ENCODE data around the gene NCOA1. TPM values are rescaled to one million over a fixed set of nuclear protein-coding genes. Genes with fewer than 3 reads are reported as not detected.

Gene NCOA1
- total RNA-seq, 1 donor from 2014 or later = 75.1 TPM

- peaks cover 22% of the 10 kb centered on the region for H3K27me3 Mint-ChIP-seq (ENCODE audit: unreplicated experiment)
- TF ChIP-seq CTCF (IDR thresholded peaks at IDR 0.05; ENCODE audit: partially characterized antibody, unreplicated experiment) = no peak
- H3K4me1 Mint-ChIP-seq (ENCODE audit: low read depth, unreplicated experiment) = peaks cover 31% of the 10 kb centered on the region
- peaks cover 4% of the 10 kb centered on the region for H3K36me3 Mint-ChIP-seq (ENCODE audit: unreplicated experiment)
- peaks cover 11% of the 10 kb centered on the region for H3K9me3 Mint-ChIP-seq (ENCODE audit: unreplicated experiment)
- DNase-seq = no peak
- H3K27ac Mint-ChIP-seq (ENCODE audit: unreplicated experiment) = peak overlapping the region; percentile 76
- peak overlapping the region; percentile 61 for H3K4me3 Mint-ChIP-seq (ENCODE audit: unreplicated experiment)
These were observed 1.4 kb upstream of the NCOA1 start for GRCh38 chr2:24489465-24490180.

GRCh38 chr2:24490181-24490689, 819 bp upstream of the NCOA1 start:
- TF ChIP-seq CTCF (IDR thresholded peaks at IDR 0.05; ENCODE audit: partially characterized antibody, unreplicated experiment) = no peak
- no peaks in the 10 kb centered on the region for H3K36me3 Mint-ChIP-seq (ENCODE audit: unreplicated experiment)
- H3K27ac Mint-ChIP-seq (ENCODE audit: unreplicated experiment) = peak overlapping the region; percentile 76
- H3K4me1 Mint-ChIP-seq (ENCODE audit: low read depth, unreplicated experiment) = peaks cover 35% of the 10 kb centered on the region
- H3K4me3 Mint-ChIP-seq (ENCODE audit: unreplicated experiment) = peak overlapping the region; percentile 61
- peaks cover 9% of the 10 kb centered on the region for H3K9me3 Mint-ChIP-seq (ENCODE audit: unreplicated experiment)
- DNase-seq = no peak
- H3K27me3 Mint-ChIP-seq (ENCODE audit: unreplicated experiment) = peaks cover 22% of the 10 kb centered on the region

GRCh38 chr2:24491542-24492420, 727 bp downstream of the NCOA1 start:
- H3K27ac Mint-ChIP-seq (ENCODE audit: unreplicated experiment) = peak overlapping the region; percentile 81
- H3K4me3 Mint-ChIP-seq (ENCODE audit: unreplicated experiment) = peak overlapping the region; percentile 98
- no peak for TF ChIP-seq CTCF (IDR thresholded peaks at IDR 0.05; ENCODE audit: partially characterized antibody, unreplicated experiment)
- peaks cover 22% of the 10 kb centered on the region for H3K27me3 Mint-ChIP-seq (ENCODE audit: unreplicated experiment)
- peak; percentile 85 for DNase-seq
- peaks cover 40% of the 10 kb centered on the region for H3K4me1 Mint-ChIP-seq (ENCODE audit: low read depth, unreplicated experiment)
- H3K36me3 Mint-ChIP-seq (ENCODE audit: unreplicated experiment) = no peaks in the 10 kb centered on the region
- peaks cover 9% of the 10 kb centered on the region for H3K9me3 Mint-ChIP-seq (ENCODE audit: unreplicated experiment)

GRCh38 chr2:24492421-24493279, 1.6 kb downstream of the NCOA1 start:
- Mint-ChIP-seq H3K4me3 (ENCODE audit: unreplicated experiment) (peak overlapping the region; percentile 98), H3K27me3 (ENCODE audit: unreplicated experiment) (peaks cover 22% of the 10 kb centered on the region), H3K27ac (ENCODE audit: unreplicated experiment) (peak overlapping the region; percentile 81), H3K4me1 (ENCODE audit: low read depth, unreplicated experiment) (peaks cover 41% of the 10 kb centered on the region), H3K9me3 (ENCODE audit: unreplicated experiment) (peaks cover 9% of the 10 kb centered on the region), H3K36me3 (ENCODE audit: unreplicated experiment) (no peaks in the 10 kb centered on the region)
- TF ChIP-seq CTCF (IDR thresholded peaks at IDR 0.05; ENCODE audit: partially characterized antibody, unreplicated experiment) = no peak
- no peak for DNase-seq
